ENCODE data around the gene ARHGEF38. TPM values are rescaled to one million over a fixed set of nuclear protein-coding genes. Genes with fewer than 3 reads are reported as not detected.

Gene ARHGEF38
- total RNA-seq, 1 experiment from 2014 or later: 0.15 TPM

DNA sequence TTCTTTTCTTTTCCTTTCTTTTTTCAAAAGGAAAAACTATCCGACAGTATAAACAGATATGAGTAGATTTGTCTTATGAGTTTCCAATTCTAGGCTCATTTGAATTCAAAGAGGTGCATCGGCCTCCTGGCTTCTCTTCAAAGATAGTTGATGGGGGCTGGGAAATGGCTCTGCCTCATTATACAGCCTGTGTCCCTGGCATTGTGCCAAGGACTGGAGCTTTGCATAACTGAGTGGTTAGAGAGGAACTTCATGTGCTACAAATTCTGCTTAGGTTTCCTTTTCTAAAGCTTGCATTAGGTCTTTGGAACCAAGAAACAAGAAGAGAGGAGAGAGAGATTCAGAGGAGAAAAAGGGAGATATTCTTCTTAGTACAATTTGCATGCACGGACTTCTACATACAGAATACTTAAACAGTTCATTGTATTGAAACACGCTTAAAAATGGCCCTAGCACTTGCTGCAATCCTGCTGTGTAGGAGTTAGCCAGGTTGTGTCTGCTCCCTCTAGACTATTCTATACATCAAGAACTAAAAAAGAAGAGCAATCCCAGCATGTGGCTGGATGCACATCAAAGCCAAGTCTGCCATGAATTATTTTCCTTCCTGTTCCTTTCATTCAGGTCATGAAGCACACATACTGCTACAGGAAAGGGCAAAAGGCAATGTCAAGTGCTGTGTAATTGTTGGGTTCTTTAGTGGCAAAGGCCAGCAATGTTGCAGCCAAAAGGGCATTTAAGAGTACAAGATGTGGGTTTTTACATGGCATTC lies 85.2 kb downstream of the ARHGEF38 start:
- no peaks in the 10 kb centered on the region for H3K79me2 ChIP-seq (ENCODE audit: low read depth)
- peaks cover 13% of the 10 kb centered on the region for H3F3A ChIP-seq (ENCODE audit: insufficient read depth, low read depth)
- no peaks in the 10 kb centered on the region for H3K36me3 ChIP-seq (ENCODE audit: low read depth)
- peaks cover 4% of the 10 kb centered on the region; the same call in 1 of the 2 replicates for H3K9me2 ChIP-seq (ENCODE audit: insufficient read depth)
- no peak overlapping the region for H2AFZ ChIP-seq
- H3K27me3 ChIP-seq (ENCODE audit: insufficient read depth, low read depth): no peaks in the 10 kb centered on the region
- ChIA-PET POLR2A (ENCODE audit: unreplicated experiment) (no interaction called here), CTCF (no interaction called here)
- DNase-seq: no peak
- no peak for TF ChIP-seq EZH2 (IDR thresholded peaks at IDR 0.05; ENCODE audit: low read depth)
- TF ChIP-seq, protein P1, sequence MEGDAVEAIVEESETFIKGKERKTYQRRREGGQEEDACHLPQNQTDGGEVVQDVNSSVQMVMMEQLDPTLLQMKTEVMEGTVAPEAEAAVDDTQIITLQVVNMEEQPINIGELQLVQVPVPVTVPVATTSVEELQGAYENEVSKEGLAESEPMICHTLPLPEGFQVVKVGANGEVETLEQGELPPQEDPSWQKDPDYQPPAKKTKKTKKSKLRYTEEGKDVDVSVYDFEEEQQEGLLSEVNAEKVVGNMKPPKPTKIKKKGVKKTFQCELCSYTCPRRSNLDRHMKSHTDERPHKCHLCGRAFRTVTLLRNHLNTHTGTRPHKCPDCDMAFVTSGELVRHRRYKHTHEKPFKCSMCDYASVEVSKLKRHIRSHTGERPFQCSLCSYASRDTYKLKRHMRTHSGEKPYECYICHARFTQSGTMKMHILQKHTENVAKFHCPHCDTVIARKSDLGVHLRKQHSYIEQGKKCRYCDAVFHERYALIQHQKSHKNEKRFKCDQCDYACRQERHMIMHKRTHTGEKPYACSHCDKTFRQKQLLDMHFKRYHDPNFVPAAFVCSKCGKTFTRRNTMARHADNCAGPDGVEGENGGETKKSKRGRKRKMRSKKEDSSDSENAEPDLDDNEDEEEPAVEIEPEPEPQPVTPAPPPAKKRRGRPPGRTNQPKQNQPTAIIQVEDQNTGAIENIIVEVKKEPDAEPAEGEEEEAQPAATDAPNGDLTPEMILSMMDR (conservative IDR thresholded peaks at IDR 0.05): no peak
- no TSS peak for BruUV-seq (replicated peaks)
- no peak overlapping the region for H3K4me3 ChIP-seq
- H3K4me2 ChIP-seq: no peak overlapping the region
- intact Hi-C loops (cut with micrococcal nuclease; ENCODE audit: unreplicated experiment): no loop called here
- H3K9me3 ChIP-seq (ENCODE audit: insufficient read depth, low read depth): no peaks in the 10 kb centered on the region
- peaks cover 18% of the 10 kb centered on the region for H3K4me1 ChIP-seq (replicated peaks; ENCODE audit: insufficient read depth)
- no peak overlapping the region for H3K27ac ChIP-seq
- no peaks in the 10 kb centered on the region for H4K20me1 ChIP-seq (ENCODE audit: insufficient read depth)

DNA sequence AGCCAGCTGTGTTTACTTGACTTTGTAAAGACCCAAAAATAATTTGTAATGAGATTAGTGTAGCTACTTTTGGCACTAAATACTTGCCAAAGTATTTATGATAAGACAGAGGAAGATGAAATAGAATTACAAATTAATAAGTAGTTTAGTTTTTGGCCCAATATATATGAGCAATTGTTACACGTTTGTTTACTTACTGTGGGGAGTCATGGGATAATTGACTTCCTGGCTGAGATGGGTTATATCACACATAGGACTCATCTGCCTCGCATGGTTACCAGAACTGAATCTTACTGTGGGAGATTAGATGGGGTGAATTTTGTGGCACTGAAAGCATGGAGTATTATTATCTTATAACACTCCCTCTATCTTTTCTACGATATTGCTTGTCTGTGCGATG lies 89.4 kb downstream of the ARHGEF38 start:
- DNase-seq: no peak
- Histone ChIP-seq H3K4me2 (no peak overlapping the region), H2AFZ (no peak overlapping the region), H3K36me3 (ENCODE audit: low read depth) (no peaks in the 10 kb centered on the region), H3K4me3 (no peak overlapping the region), H3K27me3 (ENCODE audit: insufficient read depth, low read depth) (no peaks in the 10 kb centered on the region), H3K9me3 (ENCODE audit: insufficient read depth, low read depth) (no peaks in the 10 kb centered on the region), H4K20me1 (ENCODE audit: insufficient read depth) (no peaks in the 10 kb centered on the region), H3F3A (ENCODE audit: insufficient read depth, low read depth) (no peaks in the 10 kb centered on the region), H3K4me1 (replicated peaks; ENCODE audit: insufficient read depth) (no peaks in the 10 kb centered on the region), H3K79me2 (ENCODE audit: low read depth) (no peaks in the 10 kb centered on the region), H3K27ac (no peak overlapping the region), H3K9me2 (ENCODE audit: insufficient read depth) (peaks cover 4% of the 10 kb centered on the region; the same call in 1 of the 2 replicates)
- TF ChIP-seq EZH2 (IDR thresholded peaks at IDR 0.05; ENCODE audit: low read depth): no peak
- TF ChIP-seq, protein P1 (conservative IDR thresholded peaks at IDR 0.05): no peak
- CTCF ChIA-PET: no interaction called here
- no TSS peak for BruUV-seq (replicated peaks)
- intact Hi-C loops (cut with micrococcal nuclease; ENCODE audit: unreplicated experiment): no loop called here
- POLR2A ChIA-PET (ENCODE audit: unreplicated experiment): no interaction called here

DNA sequence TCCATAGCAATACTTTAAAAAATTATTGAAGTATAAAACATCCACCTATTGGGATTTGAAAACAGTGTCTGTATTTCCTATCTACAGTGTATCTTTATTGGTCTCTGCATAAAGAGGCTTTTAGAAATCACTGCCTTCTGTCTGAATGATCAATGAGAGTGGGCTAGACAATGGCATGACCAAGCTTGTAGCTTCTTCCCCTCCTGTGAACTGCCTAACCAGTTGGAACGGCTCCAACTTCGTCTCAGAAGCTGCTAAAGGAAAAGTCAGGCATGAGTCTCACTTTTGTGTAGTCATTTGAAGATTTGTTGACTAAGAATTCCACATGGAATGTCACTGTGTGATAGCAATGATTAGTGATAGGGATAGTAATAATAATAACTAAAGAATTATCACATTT lies 91.8 kb downstream of the ARHGEF38 start:
- Histone ChIP-seq H3K9me3 (ENCODE audit: insufficient read depth, low read depth) (no peaks in the 10 kb centered on the region), H3F3A (ENCODE audit: insufficient read depth, low read depth) (no peaks in the 10 kb centered on the region), H2AFZ (no peak overlapping the region), H4K20me1 (ENCODE audit: insufficient read depth) (no peaks in the 10 kb centered on the region), H3K9me2 (ENCODE audit: insufficient read depth) (peaks cover 4% of the 10 kb centered on the region; the same call in 1 of the 2 replicates), H3K27ac (no peak overlapping the region), H3K4me3 (no peak overlapping the region), H3K4me2 (no peak overlapping the region), H3K79me2 (ENCODE audit: low read depth) (no peaks in the 10 kb centered on the region), H3K36me3 (ENCODE audit: low read depth) (no peaks in the 10 kb centered on the region), H3K4me1 (replicated peaks; ENCODE audit: insufficient read depth) (no peaks in the 10 kb centered on the region), H3K27me3 (ENCODE audit: insufficient read depth, low read depth) (no peaks in the 10 kb centered on the region)
- TF ChIP-seq EZH2 (IDR thresholded peaks at IDR 0.05; ENCODE audit: low read depth): no peak
- TF ChIP-seq, protein P1 (conservative IDR thresholded peaks at IDR 0.05): no peak
- no TSS peak for BruUV-seq (replicated peaks)
- ChIA-PET CTCF (no interaction called here), POLR2A (ENCODE audit: unreplicated experiment) (no interaction called here)
- DNase-seq: no peak
- intact Hi-C loops (cut with micrococcal nuclease; ENCODE audit: unreplicated experiment): no loop called here
